ENCODE data around the gene RGMB.

GRCh38 chr5:98776066-98776705 is 2.7 kb downstream of the RGMB start:
- TF ChIP-seq EZH2 (IDR thresholded peaks at IDR 0.05; ENCODE audit: insufficient read depth, poor library complexity, severe bottlenecking): no peak
- TF ChIP-seq EZH2phosphoT487 (IDR thresholded peaks at IDR 0.05; ENCODE audit: insufficient read depth, low read depth): no peak
